SK-MEL-5 (cell line): Measurements from ENCODE around the gene GLI3. TPM values are rescaled to one million over a fixed set of nuclear protein-coding genes. Genes with fewer than 3 reads are reported as not detected.
A peak's percentile ranks its signal among the peaks of the same experiment; 100 is the strongest.

ENCODE experiments used
- DNase-seq: peaks from one replicate; pipeline ENCODE4 v3.0.0-alpha.2; 2016; ENCODE audit warnings: low read depth, low spot score
- in situ Hi-C: cut with HindIII; loops from 2 replicates; pipeline ENCODE4 v1.10.0; 2016; ENCODE audit warnings: low sequenced_read_pairs, high pct_unique_total_duplicates, low pct_unique_long_range_greater_than_20kb
- polyA plus RNA-seq, 2 experiments: library from polyadenylated mRNA; depleted of rRNA; stranded (reverse); fragments of >200 nt; gene quantifications; 2 replicates each; pipeline ENCODE4 v1.2.3, GENCODE V29; 2015
- total RNA-seq: library from RNA; depleted of rRNA; stranded (reverse); fragments of >200 nt; shearing (Covaris generic); gene quantifications from 2 replicates; pipeline ENCODE4 v1.2.3, GENCODE V29; 2014; rRNA removed

The GLI3 gene
- 1.4 and 2.7 TPM in 2 replicates for total RNA-seq
- 13.5 and 17.5 TPM in 2 replicates for polyA plus RNA-seq (2015; cell fraction: cytosol; rRNA removed)
- polyA plus RNA-seq (2015; cell fraction: nucleus; rRNA removed) = 6.3 and 14.1 TPM in 2 replicates

DNA sequence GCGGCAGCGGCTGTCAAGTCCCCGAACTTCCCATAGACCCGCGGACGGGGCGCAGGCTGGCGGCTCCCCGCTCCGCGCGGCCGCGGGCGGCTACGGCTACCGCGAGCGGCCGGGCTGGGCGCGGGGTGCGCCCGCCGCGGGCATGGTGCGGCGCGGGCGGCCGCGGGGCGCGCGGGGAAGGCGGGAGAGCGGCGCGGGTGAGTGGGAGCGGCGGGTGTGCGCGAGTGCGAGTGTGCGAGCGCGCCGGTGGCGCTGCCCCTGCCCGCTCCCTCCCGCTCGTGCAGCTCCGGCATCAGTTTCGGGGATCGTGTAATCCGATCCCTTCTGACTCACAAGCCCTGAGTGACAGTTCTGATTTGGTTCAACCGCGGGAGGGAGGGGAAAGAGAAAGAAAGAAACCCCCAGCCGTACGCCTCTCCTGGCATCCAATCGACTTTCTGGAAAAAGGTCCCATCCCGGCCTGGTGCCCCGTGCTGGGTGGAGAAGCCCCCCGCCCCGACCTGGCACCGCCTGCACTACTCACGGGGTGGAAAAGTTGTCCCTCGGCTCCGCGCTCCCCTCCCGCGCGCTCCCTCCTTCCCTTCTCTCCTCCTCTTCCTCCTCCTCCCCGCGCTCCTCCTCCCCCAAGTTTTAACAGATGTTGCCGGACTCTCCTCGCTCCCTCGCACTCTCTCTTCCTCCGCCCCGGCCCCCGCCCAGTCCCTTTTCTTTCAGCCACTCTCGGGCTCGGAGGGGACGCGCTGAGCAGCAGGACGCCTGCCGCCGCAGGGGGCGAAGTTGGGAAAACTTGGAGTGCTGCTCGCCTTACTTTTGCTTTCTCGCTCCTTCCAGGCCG, at the start of gene GLI3:
GLI3 (minus strand) TSS at position 234 of the 835 bp plus-strand sequence. CDS start 13,956 bp downstream, outside the sequence.
- in situ Hi-C loops = no loop called here

DNA sequence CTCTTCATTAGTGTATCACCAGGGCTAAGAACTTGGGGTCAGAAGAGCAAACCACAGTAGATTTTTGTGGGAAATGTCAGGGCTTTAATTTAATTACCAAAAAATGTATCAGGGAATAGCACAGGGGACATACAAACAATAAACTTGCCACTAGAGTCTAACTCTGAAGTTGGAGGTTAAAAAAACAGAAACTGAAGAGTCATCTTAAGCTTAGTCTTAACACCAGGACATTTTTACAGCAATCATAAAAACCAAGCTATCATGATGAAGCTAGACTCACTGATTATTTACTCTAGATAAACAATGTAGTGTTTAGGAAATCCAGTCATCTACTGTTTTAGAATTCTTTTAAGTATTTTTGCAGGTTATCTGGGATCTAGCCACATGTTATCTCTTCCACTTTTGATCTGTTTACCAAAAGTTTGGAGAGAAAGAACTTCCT, 48.4 kb upstream of the GLI3 start:
- in situ Hi-C loops = no loop called here
- no peak for DNase-seq

More for the DNA sequence above, at the start of gene GLI3:
- peak; percentile 71 for DNase-seq

DNA sequence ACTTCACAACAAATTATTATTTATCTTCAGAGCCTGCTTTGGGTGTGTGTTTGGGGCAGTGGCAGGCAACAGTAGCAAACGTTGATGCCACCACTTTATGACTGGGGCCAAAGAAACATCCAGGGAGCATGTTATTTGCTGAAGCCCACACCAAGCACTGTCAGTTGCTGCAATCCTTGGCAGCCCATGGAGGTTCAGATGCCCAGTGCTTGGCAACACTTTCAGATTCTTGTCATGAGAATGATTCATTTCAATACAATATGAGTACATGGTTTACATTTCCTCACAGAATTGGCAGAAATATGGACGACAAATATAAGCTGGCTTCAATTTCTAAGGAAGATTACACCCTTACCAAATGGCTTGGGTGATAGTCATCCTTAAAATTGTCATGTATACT, 46.5 kb upstream of the GLI3 start:
- DNase-seq = no peak

DNA sequence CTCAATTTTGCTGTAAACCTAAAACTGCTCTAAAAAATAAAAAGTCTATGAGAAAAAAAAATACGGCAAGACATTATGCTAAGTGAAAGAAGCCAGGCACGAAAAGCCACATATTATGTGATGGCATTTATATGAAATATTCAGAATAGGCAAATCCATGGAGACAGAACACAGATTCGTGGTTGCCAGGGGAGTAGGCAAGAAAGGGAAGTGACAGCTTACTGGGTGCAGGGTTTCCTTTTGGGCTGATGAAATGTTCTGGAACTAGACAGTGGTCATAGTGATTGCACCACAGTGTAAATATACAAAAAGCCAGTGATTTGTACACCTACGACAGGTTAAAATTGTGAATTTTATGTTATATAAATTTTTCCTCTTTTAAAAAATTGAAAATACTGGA, 41.3 kb upstream of the GLI3 start:
- in situ Hi-C loops = no loop called here
- DNase-seq = no peak

More for the DNA sequence above, 46.5 kb upstream of the GLI3 start:
- in situ Hi-C loops = no loop called here

DNA sequence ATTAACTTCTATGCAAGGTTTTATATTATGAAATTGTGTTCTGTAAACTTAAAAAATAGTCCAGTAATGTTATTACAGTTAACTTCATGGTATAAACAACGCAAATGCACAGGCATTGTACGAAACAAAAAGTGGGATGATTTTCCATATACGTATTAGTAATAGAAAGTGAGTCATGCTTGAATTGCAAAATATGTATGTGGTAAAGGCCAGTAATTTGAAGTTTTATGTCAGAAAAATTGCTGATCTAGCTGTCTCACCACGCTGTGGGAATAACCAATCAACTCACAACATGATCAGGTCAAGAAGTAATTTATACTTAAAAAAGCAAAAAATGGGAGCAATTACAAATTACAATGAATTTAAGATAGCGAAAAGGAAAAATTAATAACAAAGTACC, 37.0 kb upstream of the GLI3 start:
- DNase-seq = no peak
- in situ Hi-C loops = no loop called here

DNA sequence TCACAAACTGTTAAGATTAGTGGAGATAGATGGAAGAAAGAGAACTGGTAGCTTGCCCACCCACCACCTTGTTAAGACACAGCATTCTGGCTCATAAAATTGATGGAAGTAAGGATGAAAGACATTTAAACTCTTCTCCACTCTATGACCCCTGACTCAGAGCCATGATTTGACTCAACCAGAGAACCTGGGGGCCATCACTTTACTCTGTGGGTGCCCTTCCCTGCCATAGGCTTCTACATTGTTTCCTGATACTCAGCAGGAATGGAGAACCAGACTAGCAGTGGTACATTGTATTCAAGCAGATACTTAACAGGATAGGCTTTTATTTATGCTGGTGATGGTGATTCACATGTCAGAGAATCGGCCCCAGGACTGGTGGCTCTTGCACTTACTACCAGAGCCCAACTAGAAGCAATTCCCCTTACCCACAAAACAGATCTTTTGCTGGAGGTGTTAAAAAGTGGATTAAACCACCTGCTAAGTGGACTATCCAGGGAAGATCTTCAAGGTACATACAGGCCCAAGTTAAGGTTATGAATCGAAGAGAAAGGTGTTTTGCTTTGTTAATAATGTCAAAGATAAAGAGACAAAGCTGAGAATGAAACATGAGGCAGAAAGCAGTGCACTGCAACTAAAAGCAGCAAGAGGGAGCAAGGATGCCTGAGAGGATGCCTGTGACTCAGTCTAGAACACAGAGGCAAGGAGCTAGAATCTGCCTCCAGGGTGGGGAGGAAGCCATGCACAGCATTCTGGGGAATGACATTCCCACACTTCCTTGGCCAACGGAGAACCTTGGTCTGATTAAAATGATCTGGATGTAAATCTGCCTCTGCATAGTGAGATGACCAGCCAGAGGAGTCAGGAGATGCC, 36.0 kb upstream of the GLI3 start:
- in situ Hi-C loops = no loop called here
- DNase-seq = peak; percentile 73

DNA sequence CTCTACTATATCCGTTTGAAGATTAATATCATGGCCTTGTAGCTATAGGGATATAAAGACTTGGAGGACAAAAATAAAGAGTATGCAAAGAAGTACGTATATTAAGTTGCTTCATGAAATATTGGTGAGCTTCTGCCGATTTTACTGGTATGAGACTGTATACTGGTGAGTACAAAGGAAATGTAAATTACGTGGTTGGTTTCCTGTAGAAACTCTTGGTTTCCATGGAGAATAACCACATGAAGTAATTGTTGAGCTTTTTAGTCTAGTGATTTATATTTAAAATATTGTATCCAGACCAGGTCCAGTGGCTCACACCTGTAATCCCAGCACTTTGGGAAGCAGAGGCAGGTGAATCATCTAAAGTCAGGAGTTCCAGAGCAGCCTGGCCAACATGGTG, 32.2 kb upstream of the GLI3 start:
- in situ Hi-C loops = no loop called here

DNA sequence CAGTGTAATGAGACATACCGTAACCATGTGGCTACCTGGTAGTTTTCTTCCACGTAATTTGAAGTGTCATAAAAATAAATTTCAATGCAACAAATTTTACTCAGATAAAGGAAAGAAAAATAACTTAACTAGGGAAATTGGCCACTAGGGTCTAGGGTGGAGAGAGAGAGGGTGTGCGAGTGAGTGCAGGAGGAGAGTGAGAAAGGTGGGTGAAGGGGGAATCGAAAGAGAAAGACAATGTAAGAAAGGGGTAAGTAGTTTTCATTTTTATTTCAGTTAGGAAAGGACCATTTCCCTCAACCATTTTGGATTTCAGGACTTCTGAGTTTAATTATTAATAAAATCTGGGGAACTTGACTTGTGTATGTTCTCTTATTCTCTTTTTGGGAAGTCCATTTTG, 27.7 kb upstream of the GLI3 start:
- in situ Hi-C loops = no loop called here
- DNase-seq = no peak

More for the DNA sequence above, 32.2 kb upstream of the GLI3 start:
- no peak for DNase-seq

DNA sequence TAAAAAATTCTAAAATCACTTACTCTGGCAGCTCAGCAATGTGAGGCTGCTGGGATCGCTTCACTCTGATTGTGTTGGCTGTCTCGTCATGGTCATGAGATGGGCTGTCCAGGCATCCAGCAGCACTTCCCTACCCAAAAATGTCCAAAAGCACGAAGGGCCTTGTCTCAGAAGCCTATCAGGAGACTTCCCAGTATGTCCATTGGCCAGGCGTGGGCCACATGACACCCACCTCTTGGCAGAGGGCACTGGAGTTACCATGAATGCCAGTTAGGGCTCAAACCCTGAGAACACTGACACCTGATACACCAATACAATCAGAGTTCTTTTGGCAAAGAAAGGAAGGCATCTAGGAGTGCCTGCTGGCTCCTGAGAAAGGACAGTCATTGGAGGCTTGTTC, 27.0 kb upstream of the GLI3 start:
- DNase-seq = peak; percentile 52
- in situ Hi-C loops = no loop called here

DNA sequence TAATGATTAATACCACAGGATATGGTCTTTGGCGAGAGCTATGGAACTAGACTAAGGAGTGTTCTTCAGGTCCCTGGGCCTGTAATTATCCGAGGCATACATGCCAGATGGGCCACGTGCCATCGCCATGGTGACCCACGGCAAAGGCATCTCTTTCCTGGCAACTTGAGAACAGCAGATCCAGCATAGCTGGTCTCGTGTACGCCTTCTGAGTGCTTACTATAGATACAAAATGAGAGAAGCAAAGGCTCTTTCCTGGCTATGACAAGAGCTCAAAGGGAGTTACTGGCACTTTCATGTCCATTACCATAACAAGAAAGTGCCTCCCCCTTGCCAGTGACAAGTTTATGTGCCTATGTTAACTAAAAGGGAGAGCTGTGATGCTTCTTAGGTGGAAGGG, 26.0 kb upstream of the GLI3 start:
- in situ Hi-C loops = no loop called here
- no peak for DNase-seq

DNA sequence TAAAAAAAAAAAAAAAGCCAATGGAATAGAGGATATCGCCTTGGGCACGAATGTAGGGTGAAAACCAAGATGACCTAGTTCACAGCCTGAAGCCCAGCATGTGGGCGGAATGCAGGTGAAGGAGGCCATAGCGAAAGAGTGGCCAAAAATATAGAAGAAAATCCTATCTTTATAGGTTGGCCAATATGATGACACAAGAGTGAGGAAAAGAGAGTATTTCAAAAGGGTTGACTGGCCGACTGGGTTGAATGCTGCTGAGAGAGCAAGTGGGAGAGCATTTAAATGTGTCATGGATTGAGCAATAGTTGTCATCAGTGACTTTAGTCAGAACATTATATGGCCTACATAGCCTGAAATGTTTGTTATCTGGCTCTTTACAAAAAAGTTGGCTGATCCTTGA, 17.2 kb upstream of the GLI3 start:
- in situ Hi-C loops = no loop called here
- no peak for DNase-seq

DNA sequence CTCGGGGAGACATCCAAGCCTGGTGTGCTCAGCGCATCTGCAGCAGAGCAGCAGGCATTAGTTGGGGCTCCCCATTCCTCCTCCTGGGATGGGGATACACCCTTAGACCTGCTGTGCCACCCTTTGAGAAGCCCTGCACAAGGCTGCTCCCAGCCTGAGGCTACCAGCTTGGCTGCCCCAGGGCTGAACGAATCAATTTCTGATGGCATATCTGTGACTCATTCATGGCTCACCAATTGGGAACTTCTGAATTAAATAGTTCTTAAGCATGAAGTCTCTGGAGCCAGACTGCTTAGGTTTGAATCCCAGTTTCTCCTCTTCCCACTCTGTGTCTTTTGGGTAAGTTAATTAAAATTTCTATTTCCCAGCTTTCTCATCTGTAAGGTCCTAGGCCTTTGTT, 16.3 kb upstream of the GLI3 start:
- in situ Hi-C loops = no loop called here
- no peak for DNase-seq

DNA sequence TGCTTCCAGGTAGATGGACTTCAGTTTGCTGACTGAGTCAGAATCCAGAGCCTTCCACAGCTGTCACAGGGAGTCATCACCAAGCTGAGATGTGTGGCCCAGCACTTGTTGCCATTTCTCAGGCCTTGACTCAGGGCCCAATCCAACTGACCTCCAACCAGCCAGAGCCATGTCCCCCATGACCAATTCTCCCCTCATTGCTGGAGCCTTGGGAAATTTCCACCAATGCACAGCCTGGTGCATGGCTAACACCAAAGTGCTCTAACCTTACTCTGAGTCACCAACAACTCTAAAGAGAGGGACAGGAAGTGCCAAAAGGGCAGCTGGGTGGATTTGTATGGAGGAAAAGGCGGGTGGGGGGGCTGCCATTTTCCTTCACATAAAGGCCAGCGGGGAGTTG, 13.4 kb upstream of the GLI3 start:
- in situ Hi-C loops = no loop called here
- DNase-seq = no peak

DNA sequence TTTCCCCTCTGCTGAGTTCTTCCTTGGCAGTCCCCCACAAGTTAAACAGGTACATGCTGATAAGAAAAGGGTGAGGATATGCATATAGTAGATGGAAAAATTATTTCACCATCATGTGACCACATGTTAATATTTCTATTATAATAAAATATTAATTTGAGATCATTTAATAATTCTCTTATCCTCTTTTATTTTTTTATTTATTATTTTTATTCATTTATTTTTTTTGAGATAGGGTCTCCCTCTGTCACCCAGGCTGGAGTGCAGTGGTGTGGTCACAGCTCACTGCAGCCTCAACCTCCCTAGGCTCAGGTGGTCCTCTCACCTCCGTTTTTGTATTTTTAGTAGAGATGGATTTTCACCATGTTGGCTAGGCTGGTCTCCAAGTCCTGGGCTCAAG, 11.6 kb upstream of the GLI3 start:
- in situ Hi-C loops = no loop called here
- no peak for DNase-seq

DNA sequence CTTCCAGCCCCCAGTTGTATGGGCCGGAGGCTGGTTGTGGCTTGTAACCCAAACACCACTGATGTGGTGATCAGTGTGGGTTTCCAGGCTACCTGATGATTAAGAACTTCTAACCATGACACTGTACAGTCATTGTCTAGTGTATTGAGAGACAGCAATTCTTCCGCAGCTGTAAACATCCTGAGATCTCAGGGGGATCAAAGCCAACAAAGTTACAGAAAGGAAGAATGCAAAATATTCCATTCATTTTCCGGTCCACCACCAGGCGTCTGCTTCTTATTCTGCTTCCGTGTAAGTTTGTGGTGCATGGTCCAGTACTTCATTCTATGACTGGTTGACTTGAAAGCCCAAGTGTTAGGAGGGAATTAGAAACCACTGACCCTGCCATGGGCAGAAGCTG, 10.3 kb upstream of the GLI3 start:
- in situ Hi-C loops = no loop called here
- DNase-seq = peak; percentile 82

DNA sequence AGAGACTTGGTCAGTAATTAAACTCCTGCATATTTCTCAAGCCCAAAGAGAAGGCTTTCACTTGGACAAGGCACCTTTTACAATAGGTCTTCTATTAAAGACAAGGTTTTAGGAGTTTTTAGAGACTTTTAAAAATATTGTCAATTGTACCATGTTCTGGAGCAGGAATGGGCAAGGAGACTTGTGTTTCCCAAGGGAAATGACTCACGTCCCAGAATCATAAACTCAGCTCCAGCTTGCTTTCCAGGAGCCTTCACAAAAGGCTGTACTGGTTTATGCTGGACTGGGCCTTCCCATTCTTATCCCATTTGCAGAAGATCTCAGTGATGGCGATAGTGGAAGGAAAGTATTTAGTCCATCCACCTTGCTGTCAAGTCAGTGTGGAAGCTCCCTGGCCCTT, 7.8 kb upstream of the GLI3 start:
- in situ Hi-C loops = no loop called here
- peak; percentile 53 for DNase-seq

DNA sequence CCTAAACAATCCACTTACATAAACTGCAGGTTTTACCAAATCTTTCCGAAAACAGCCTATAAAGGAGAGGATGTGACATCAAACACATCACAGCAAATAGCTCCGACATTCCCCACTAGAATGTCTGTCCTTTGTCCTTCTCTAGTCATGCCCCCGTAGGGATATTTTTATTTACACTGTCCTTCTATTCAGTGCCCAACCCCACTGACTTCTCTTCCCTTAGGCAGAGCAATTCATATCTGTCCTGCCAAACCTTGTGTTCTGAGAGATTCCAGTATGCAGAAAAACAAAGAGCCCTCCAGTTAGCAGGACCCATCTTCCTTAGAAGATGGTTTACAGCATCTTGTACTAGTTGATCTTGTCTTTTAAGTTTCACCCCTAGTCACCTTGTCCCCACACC, 5.4 kb upstream of the GLI3 start:
- peak; percentile 67 for DNase-seq
- in situ Hi-C loops = no loop called here

DNA sequence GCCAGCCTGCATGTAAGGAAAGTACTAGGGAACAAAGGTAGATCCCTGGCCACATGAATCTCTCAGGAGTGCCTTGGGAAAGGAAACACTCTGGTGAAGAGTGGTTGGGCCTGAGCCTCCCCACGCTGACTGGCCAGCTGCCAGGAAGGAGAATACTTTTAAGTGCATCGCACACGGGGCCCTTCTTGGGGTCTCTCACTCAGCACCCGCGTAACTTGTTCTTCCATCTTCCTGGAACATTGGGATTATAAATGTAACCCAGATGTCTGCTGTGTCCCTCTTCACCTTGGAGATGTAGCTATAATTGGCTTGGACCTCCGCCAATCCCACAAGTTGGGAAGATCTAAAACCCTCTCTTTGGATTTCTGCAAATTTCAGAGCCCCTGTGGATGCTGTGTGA, 4.4 kb upstream of the GLI3 start:
- no peak for DNase-seq
- in situ Hi-C loops = no loop called here
